ENCODE measurements around the gene CPVL.

Gene CPVL

DNA sequence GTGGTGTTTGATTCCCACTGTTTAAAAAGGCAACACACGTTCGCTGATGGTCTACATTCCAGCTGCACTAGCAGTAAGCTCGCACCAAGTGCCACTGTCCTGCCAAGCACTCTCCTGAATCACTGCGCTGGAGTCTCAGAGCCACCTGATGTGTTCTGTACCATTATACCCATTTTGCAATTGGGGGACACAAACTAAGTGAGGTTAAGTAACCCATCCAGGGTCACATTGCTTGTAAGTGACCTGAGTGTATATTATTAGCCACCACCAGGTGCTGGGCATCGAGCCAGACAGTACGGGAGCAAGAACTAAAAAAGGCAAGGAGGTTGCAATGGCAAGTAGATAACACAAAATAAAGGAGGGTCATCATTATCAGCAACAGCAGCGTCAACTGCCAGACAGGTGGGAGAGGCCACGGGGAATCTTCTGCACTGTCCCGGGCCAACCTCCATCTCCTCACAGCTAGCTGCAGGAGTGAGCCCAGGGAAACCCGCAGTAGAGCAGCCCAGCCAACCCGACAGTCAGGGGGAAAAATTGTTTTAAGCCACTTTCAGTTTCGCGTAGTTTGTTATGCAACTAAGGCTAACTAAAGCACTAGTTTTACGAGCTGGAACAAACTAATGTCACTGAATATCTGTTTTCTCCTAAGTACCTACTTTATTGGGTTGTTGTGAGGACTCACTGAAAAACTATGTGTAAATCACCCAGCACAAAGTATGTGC is 712 bp upstream of the CPVL start:
- Histone ChIP-seq H3K27me3 (ENCODE audit: control insufficient read depth, low read length) (no peaks in the 10 kb centered on the region; the same call in 1 of the 2 replicates), H3K4me1 (ENCODE audit: control insufficient read depth, low read length) (no peaks in the 10 kb centered on the region), H4K20me1 (ENCODE audit: control insufficient read depth, insufficient read depth, low read depth, low read length) (no peaks in the 10 kb centered on the region), H3K27ac (ENCODE audit: low read depth, low read length) (no peak overlapping the region), H3K4me3 (ENCODE audit: low read length) (no peak overlapping the region), H3F3A (ENCODE audit: control insufficient read depth, insufficient read depth) (no peaks in the 10 kb centered on the region), H3K4me2 (ENCODE audit: low read length) (no peak overlapping the region), H3K79me2 (ENCODE audit: control insufficient read depth, low read length) (no peaks in the 10 kb centered on the region), H3K9me2 (replicated peaks; ENCODE audit: control insufficient read depth, low read length) (no peaks in the 10 kb centered on the region), H3K36me3 (ENCODE audit: control insufficient read depth, low read length) (no peaks in the 10 kb centered on the region), H3K9me3 (ENCODE audit: control insufficient read depth, insufficient read depth, low read length) (no peaks in the 10 kb centered on the region)
- TF ChIP-seq CTCF (IDR thresholded peaks at IDR 0.05; ENCODE audit: low read depth, low read length, poor library complexity, severe bottlenecking) (no peak), EZH2phosphoT487 (IDR thresholded peaks at IDR 0.05; ENCODE audit: borderline replicate concordance, low read length) (no peak)

- Histone ChIP-seq H3K4me1 (ENCODE audit: control insufficient read depth, low read length) (no peaks in the 10 kb centered on the region), H3K4me3 (ENCODE audit: low read length) (no peak overlapping the region), H3K9me3 (ENCODE audit: control insufficient read depth, insufficient read depth, low read length) (no peaks in the 10 kb centered on the region), H4K20me1 (ENCODE audit: control insufficient read depth, insufficient read depth, low read depth, low read length) (no peaks in the 10 kb centered on the region), H3K27me3 (ENCODE audit: control insufficient read depth, low read length) (no peaks in the 10 kb centered on the region), H3F3A (ENCODE audit: control insufficient read depth, insufficient read depth) (no peaks in the 10 kb centered on the region), H3K27ac (ENCODE audit: low read depth, low read length) (no peak overlapping the region), H3K9me2 (replicated peaks; ENCODE audit: control insufficient read depth, low read length) (no peaks in the 10 kb centered on the region), H3K79me2 (ENCODE audit: control insufficient read depth, low read length) (no peaks in the 10 kb centered on the region), H3K4me2 (ENCODE audit: low read length) (no peak overlapping the region), H3K36me3 (ENCODE audit: control insufficient read depth, low read length) (no peaks in the 10 kb centered on the region)
- TF ChIP-seq CTCF (IDR thresholded peaks at IDR 0.05; ENCODE audit: low read depth, low read length, poor library complexity, severe bottlenecking) (no peak), EZH2phosphoT487 (IDR thresholded peaks at IDR 0.05; ENCODE audit: borderline replicate concordance, low read length) (no peak)
These were observed 732 bp downstream of the CPVL start for GRCh38 chr7:29145553-29146056.

DNA sequence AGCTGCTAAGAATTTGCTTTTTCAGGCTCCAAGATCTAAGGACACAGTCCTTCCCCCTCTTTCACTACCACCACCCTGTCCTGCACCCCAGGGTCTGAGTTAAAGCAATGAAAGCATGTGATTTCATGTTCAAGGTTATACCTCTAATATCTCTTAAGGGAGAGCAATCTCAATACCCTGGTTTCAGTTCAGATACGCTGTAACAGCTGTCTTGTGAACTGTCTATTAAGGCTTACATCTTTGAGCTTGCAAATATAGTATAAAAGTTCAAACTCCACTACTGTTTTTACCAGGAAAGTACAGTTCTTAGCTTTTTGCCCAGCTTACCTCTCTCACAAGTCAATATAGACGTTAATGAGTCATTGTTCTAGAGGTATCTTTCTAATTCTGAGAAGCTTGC is 2.6 kb downstream of the CPVL start:
- Histone ChIP-seq H3K4me2 (ENCODE audit: low read length) (no peak overlapping the region), H3K4me1 (ENCODE audit: control insufficient read depth, low read length) (no peaks in the 10 kb centered on the region), H3F3A (ENCODE audit: control insufficient read depth, insufficient read depth) (no peaks in the 10 kb centered on the region), H3K27ac (ENCODE audit: low read depth, low read length) (no peak overlapping the region), H3K27me3 (ENCODE audit: control insufficient read depth, low read length) (no peaks in the 10 kb centered on the region), H3K4me3 (ENCODE audit: low read length) (no peak overlapping the region), H4K20me1 (ENCODE audit: control insufficient read depth, insufficient read depth, low read depth, low read length) (no peaks in the 10 kb centered on the region), H3K36me3 (ENCODE audit: control insufficient read depth, low read length) (no peaks in the 10 kb centered on the region), H3K9me3 (ENCODE audit: control insufficient read depth, insufficient read depth, low read length) (no peaks in the 10 kb centered on the region), H3K79me2 (ENCODE audit: control insufficient read depth, low read length) (no peaks in the 10 kb centered on the region), H3K9me2 (replicated peaks; ENCODE audit: control insufficient read depth, low read length) (no peaks in the 10 kb centered on the region)
- no peak for TF ChIP-seq EZH2phosphoT487 (IDR thresholded peaks at IDR 0.05; ENCODE audit: borderline replicate concordance, low read length)
- TF ChIP-seq CTCF (IDR thresholded peaks at IDR 0.05; ENCODE audit: low read depth, low read length, poor library complexity, severe bottlenecking) = no peak
